Measurements from ENCODE around the gene TBX2.

- TF ChIP-seq POLR2A (IDR thresholded peaks at IDR 0.05) (no peak), CTCF (IDR thresholded peaks at IDR 0.05) (no peak)
These were observed 18.7 kb upstream of the TBX2 start for GRCh38 chr17:61380836-61381525.

Data from suprapubic skin (tissue), 3 donors.